ENCODE measurements around the gene EFHC1. TPM values are rescaled to one million over a fixed set of nuclear protein-coding genes. Genes with fewer than 3 reads are reported as not detected.
"Not testable (repeated sequence)": the region's sequence is repeated elsewhere in the genome, so short reads cannot be mapped to it uniquely, and the experiment has no call there.

The EFHC1 gene
- total RNA-seq, 1 experiment from 2014 or later = 14.6 TPM

- Histone ChIP-seq H3K9me3 (replicated peaks) (no peaks in the 10 kb centered on the region), H3K36me3 (no peaks in the 10 kb centered on the region), H3K4me1 (peaks cover 3% of the 10 kb centered on the region), H3K27ac (no peak overlapping the region), H3K4me3 (no peak overlapping the region), H3K27me3 (no peaks in the 10 kb centered on the region)
- DNase-seq = no peak
Observed at GRCh38 chr6:52411911-52412310, 8.2 kb upstream of the EFHC1 start.

DNA sequence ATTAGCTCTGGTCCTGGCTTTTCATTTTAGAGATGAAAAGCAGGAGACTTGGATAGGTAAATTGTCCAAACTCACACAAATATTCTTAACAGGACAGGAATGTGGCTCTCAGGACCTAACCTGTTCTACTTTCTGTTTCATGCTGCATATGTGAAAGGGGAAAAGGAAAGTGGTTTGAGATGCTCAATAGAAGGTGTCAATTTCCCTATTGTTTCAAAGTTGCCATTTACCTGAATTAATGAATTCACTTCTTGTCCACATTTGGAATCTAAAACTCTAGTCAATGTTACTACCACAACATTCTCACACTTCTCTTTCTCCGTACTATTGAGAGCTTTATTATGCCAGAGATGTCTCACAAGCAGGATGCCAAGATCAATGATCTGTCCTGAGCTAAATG is 4.8 kb upstream of the EFHC1 start:
- Histone ChIP-seq H3K27ac (no peak overlapping the region), H3K9me3 (replicated peaks) (no peaks in the 10 kb centered on the region), H3K4me1 (peaks cover 17% of the 10 kb centered on the region), H3K27me3 (no peaks in the 10 kb centered on the region), H3K4me3 (no peak overlapping the region), H3K36me3 (no peaks in the 10 kb centered on the region)
- no peak for DNase-seq

DNA sequence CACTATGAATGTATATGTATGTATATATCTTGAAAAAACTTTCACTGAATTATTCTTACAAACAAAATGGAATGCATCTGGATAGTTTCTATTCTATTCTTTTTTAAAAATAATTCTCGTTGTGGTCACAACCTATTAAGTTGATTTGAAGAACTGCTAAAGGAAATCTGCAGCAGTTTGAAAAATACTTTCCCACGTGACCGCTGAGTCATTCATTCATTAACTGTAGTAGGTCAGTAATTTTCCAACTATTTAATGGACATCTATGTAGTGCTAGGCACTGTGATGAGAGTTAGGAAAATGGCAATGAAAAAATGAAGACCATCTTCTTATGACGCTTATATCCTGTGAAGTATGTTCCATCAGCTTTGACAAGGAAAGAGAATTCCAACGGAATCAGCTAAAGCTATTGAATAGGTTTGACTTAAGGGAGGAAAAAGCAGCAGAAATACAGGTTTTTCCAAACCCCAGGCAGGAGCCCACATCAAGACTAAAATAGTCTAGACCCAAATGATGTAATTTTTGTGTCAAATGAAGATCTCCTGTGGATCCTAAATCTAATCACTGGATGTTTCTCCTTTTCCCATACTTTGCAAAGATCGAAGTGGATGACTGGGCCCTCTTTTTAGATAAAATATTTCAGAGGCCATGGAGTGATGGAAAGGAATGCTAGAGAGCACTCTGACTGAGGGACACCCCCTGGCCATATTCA is 4.1 kb upstream of the EFHC1 start:
- no peak overlapping the region for H3K4me3 ChIP-seq
- H3K27ac ChIP-seq = no peak overlapping the region
- H3K36me3 ChIP-seq = no peaks in the 10 kb centered on the region
- H3K9me3 ChIP-seq (replicated peaks) = no peaks in the 10 kb centered on the region
- DNase-seq = no peak
- no peaks in the 10 kb centered on the region for H3K27me3 ChIP-seq
- H3K4me1 ChIP-seq = peaks cover 17% of the 10 kb centered on the region

DNA sequence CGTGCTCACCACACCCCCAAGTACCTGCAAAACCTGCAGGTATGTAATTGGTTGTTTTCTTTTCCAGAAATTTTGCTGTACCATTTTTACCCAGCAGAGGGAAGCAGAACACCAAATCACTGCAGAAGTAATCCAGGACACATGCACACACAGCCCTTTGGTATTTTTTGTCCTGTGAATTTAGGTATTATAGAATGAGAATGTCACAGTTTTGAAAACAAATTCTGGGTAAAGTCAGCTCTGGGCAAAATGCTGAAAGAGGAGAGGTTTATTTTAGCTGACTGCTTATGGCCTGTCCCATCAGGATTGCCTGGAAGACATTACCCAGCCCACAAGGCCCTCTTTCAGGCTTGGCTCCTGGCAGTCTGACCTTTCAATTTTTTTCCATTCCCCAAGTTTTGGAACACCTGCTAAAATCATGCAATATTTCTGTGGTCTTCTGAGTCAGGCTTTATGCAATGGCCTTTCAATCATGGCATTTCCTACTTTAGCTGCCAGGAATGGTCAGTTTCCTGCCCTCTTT is 3.5 kb upstream of the EFHC1 start:
- Histone ChIP-seq H3K27me3 (no peaks in the 10 kb centered on the region), H3K9me3 (replicated peaks) (no peaks in the 10 kb centered on the region), H3K4me3 (no peak overlapping the region), H3K4me1 (peaks cover 17% of the 10 kb centered on the region), H3K27ac (peak overlapping the region; percentile 65), H3K36me3 (no peaks in the 10 kb centered on the region)
- peak; percentile 19 to 73 for DNase-seq

- Histone ChIP-seq H3K4me1 (peaks cover 18% of the 10 kb centered on the region), H3K27ac (peak overlapping the region; percentile 65), H3K27me3 (no peaks in the 10 kb centered on the region), H3K9me3 (replicated peaks) (no peaks in the 10 kb centered on the region), H3K36me3 (no peaks in the 10 kb centered on the region), H3K4me3 (no peak overlapping the region)
- peak; percentile 23 to 61 for DNase-seq
Observed at GRCh38 chr6:52417675-52418111, 2.4 kb upstream of the EFHC1 start.

DNA sequence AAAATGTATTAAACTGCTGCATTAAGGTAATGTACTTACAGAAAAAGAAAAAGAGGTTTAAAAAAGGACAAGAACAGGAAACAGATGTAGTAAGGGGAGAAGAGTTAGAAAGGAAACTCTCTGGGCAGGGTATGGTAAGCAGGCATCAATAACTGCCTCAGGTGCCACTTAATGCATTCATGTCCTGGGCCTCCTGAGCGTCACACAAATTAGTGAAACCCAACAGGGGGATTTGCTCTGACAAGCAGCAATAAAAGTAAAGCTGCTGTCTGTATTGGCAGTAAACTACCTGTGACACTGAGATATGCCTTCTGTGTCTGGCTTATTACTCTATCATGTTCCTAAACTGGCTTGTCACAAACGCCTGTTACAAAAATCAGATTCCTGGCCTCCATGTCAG is 1.5 kb upstream of the EFHC1 start:
- H3K27ac ChIP-seq = no peak overlapping the region
- H3K4me1 ChIP-seq = peaks cover 27% of the 10 kb centered on the region
- H3K27me3 ChIP-seq = no peaks in the 10 kb centered on the region
- DNase-seq = no peak
- H3K36me3 ChIP-seq = no peaks in the 10 kb centered on the region
- no peak overlapping the region for H3K4me3 ChIP-seq
- H3K9me3 ChIP-seq (replicated peaks) = no peaks in the 10 kb centered on the region

GRCh38 chr6:52420668-52421358 is 671 bp downstream of the EFHC1 start:
- Histone ChIP-seq H3K36me3 (no peaks in the 10 kb centered on the region), H3K27ac (peak overlapping the region; percentile 71), H3K4me3 (peak overlapping the region; percentile 69), H3K27me3 (no peaks in the 10 kb centered on the region), H3K4me1 (peaks cover 45% of the 10 kb centered on the region), H3K9me3 (replicated peaks) (no peaks in the 10 kb centered on the region)
- peak; percentile 47 to 59 for DNase-seq

DNA sequence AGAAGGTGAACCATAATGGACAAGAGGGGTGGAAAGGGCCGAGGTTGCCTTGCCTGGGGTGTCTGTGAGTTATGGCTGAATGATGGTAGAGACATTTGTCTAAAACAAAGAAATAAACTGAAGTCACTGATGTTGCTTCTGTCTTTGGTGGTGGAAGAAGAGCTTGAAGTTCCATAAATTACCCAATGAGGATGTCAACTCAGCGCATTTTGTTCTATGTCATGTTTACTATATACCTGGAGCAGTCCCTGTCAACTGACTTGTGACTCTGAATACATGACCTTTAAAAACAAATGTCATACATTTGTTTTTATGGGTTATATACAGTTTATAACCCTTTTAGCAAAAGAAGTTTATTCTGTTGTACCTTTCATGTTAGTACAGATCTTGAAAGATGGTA is 2.0 kb downstream of the EFHC1 start:
- no peak for DNase-seq
- no peaks in the 10 kb centered on the region for H3K36me3 ChIP-seq
- H3K9me3 ChIP-seq (replicated peaks) = no peaks in the 10 kb centered on the region
- H3K27me3 ChIP-seq = no peaks in the 10 kb centered on the region
- H3K27ac ChIP-seq = no peak overlapping the region
- no peak overlapping the region for H3K4me3 ChIP-seq
- peaks cover 53% of the 10 kb centered on the region for H3K4me1 ChIP-seq

- H3K4me1 ChIP-seq = peaks cover 46% of the 10 kb centered on the region
- H3K27me3 ChIP-seq = no peaks in the 10 kb centered on the region
- no peaks in the 10 kb centered on the region for H3K36me3 ChIP-seq
- peak overlapping the region; percentile 91 for H3K27ac ChIP-seq
- no peaks in the 10 kb centered on the region for H3K9me3 ChIP-seq (replicated peaks)
- no peak overlapping the region for H3K4me3 ChIP-seq
- DNase-seq = peak in 1 of 2 experiments; percentile 30
Observed at GRCh38 chr6:52423448-52423847, 3.3 kb downstream of the EFHC1 start.

DNA sequence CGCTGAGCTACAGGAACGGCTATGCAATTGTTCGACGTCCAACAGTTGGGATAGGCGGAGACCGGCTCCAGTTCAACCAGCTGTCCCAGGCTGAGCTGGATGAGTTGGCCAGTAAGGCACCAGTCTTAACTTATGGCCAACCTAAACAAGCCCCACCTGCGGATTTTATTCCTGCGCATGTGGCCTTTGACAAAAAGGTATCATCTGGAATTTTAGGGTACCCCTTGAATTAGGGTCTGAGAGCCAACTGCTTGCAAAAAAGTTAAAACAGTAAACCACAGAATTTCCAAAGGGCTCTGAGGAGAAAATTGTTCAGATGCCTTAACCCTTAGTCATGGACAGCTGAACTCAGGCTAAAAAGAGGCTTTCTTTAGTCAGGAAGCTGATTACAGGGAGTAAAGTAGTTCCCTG is 3.8 kb downstream of the EFHC1 start:
- DNase-seq = peak; percentile 91 to 93

GRCh38 chr6:52424513-52424912 is 4.4 kb downstream of the EFHC1 start:
- peak overlapping the region; percentile 91 for H3K27ac ChIP-seq
- no peak for DNase-seq
- no peaks in the 10 kb centered on the region for H3K36me3 ChIP-seq
- H3K4me1 ChIP-seq = peaks cover 42% of the 10 kb centered on the region
- H3K4me3 ChIP-seq = 0 out of 2 replicates have a peak overlapping the region, but pooled peaks have one; percentile 3
- H3K27me3 ChIP-seq = no peaks in the 10 kb centered on the region
- no peaks in the 10 kb centered on the region for H3K9me3 ChIP-seq (replicated peaks)

More for the DNA sequence above, 3.8 kb downstream of the EFHC1 start:
- Histone ChIP-seq H3K4me3 (0 out of 2 replicates have a peak overlapping the region, but pooled peaks have one; percentile 3), H3K36me3 (no peaks in the 10 kb centered on the region), H3K27ac (peak overlapping the region; percentile 91), H3K4me1 (peaks cover 46% of the 10 kb centered on the region), H3K27me3 (no peaks in the 10 kb centered on the region), H3K9me3 (replicated peaks) (no peaks in the 10 kb centered on the region)

DNA sequence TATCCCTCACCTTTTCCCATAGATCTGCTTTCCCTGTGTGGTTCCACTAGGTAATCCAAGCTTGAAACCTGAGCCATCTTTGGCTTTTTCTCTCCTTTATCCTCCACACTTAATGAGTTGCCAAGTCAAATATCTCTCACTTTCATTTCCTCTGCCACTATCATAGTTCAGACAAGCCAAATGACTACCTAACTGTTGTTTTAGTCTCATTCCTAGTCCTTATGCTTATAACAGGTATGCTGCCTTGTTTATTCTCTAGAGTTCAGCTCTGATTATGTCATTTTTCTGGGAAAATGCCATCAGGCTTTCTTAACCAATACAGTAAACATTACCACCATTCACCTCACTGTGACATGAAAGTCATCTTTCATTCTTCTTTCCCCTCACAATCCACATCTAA is 6.5 kb downstream of the EFHC1 start:
- no peak overlapping the region for H3K27ac ChIP-seq
- no peak overlapping the region for H3K4me3 ChIP-seq
- H3K9me3 ChIP-seq (replicated peaks) = no peaks in the 10 kb centered on the region
- H3K27me3 ChIP-seq = no peaks in the 10 kb centered on the region
- no peak for DNase-seq
- H3K36me3 ChIP-seq = peaks cover 2% of the 10 kb centered on the region; the same call in 1 of the 2 replicates
- peaks cover 42% of the 10 kb centered on the region for H3K4me1 ChIP-seq

DNA sequence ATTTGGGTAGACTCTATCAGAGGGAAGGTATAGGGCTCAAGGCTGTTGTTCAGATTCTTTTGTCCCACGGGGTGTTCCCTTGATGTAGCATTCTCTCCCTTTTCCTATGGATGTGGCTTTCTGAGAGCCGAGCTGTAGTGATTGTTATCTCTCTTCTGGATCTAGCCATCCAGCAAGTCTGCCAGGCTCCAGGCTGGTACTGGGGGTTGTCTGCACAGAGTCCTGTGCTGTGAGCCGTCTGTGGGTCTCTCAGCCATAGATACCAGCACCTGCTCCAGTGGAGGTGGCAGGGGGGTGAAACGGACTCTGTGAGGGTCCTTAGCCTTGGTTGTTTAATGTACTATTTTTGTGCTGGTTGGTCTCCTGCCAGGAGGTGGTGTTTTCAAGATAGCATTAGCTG is 13.2 kb downstream of the EFHC1 start:
- not testable (repeated sequence) for H3K27me3 ChIP-seq; H3K4me1 ChIP-seq; H3K27ac ChIP-seq; H3K9me3 ChIP-seq (replicated peaks); DNase-seq; H3K4me3 ChIP-seq; H3K36me3 ChIP-seq

DNA sequence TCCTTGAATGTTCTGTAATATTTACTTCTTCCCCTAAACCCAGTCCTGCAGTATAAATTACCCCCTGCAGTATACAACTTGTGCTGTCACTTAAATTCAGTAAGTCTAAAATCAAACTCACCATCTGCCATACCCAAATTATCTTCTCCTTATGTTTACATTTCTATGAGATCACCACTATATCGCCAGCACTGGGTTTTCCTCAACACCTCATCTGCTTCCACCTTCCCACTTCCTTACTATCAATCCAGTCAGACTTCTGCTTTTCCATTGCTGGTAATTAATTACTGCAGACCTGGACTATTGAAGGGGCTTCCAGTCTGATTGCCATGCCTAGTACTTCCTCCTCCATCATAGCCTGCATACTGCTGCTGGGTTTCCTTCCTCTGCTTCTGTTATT is 15.2 kb downstream of the EFHC1 start:
- no peak overlapping the region for H3K4me3 ChIP-seq
- H3K4me1 ChIP-seq = no peaks in the 10 kb centered on the region
- H3K27ac ChIP-seq = no peak overlapping the region
- DNase-seq = no peak
- H3K9me3 ChIP-seq (replicated peaks) = no peaks in the 10 kb centered on the region
- H3K27me3 ChIP-seq = no peaks in the 10 kb centered on the region
- peaks cover 2% of the 10 kb centered on the region; the same call in 1 of the 2 replicates for H3K36me3 ChIP-seq

- no peak for DNase-seq
- Histone ChIP-seq H3K27me3 (no peaks in the 10 kb centered on the region), H3K9me3 (replicated peaks) (peaks cover 16% of the 10 kb centered on the region), H3K4me3 (no peak overlapping the region), H3K4me1 (no peaks in the 10 kb centered on the region), H3K27ac (no peak overlapping the region), H3K36me3 (no peaks in the 10 kb centered on the region)
Observed at GRCh38 chr6:52438926-52439325, 18.8 kb downstream of the EFHC1 start.
